ENCODE measurements around the gene SEMA6B. TPM values are rescaled to one million over a fixed set of nuclear protein-coding genes. Genes with fewer than 3 reads are reported as not detected.

Gene SEMA6B
- total and polyA plus RNA-seq, 8 donors: 1.2 to 6.7 (median 2.0) TPM; not detected in 1

DNA sequence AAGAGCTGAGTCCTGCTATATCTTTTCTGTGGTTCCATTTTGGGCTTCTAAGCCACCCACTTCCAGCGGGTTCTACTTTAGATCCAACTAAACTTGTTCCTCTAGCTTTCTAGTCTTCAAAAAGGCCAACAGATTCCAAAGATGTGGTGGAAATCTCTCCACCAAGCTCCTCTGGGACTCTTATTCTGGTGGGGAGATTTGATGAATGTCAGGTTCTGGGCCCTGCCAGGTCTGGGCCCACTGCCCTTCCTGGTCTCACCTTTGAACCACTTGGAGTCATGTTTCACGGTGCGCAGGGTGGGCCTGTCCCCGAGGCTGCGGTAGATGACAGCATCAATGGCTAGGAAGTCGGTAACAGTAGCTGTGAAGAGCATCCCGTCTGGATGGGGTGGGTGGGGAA lies 4.8 kb downstream of the SEMA6B start:
- intact Hi-C loops (cut with DNase I; ENCODE audit: low total_unique reads): loop anchor here (5.0 kb wide), 1 partner anchor 83 kb away; the partner anchor contains the start of gene TNFAIP8L1
- Histone ChIP-seq H3K9me3 (no peaks in the 10 kb centered on the region), H3K4me3 (no peak overlapping the region), H3K27ac (no peak overlapping the region), H3K27me3 (peaks cover 0 to 34% (median 6%) of the 10 kb centered on the region in 3 donors), H3K4me1 (peaks cover 0 to 27% (median 5%) of the 10 kb centered on the region in 4 donors), H3K36me3 (peaks cover 0 to 20% (median 6%) of the 10 kb centered on the region in 4 donors)
- DNase-seq: no peak
- TF ChIP-seq, protein P1, sequence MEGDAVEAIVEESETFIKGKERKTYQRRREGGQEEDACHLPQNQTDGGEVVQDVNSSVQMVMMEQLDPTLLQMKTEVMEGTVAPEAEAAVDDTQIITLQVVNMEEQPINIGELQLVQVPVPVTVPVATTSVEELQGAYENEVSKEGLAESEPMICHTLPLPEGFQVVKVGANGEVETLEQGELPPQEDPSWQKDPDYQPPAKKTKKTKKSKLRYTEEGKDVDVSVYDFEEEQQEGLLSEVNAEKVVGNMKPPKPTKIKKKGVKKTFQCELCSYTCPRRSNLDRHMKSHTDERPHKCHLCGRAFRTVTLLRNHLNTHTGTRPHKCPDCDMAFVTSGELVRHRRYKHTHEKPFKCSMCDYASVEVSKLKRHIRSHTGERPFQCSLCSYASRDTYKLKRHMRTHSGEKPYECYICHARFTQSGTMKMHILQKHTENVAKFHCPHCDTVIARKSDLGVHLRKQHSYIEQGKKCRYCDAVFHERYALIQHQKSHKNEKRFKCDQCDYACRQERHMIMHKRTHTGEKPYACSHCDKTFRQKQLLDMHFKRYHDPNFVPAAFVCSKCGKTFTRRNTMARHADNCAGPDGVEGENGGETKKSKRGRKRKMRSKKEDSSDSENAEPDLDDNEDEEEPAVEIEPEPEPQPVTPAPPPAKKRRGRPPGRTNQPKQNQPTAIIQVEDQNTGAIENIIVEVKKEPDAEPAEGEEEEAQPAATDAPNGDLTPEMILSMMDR (IDR thresholded peaks at IDR 0.05): no peak
- TF ChIP-seq POLR2A (IDR thresholded peaks at IDR 0.05) (no peak), EP300 (IDR thresholded peaks at IDR 0.05) (no peak), POLR2AphosphoS5 (IDR thresholded peaks at IDR 0.05) (no peak)
- 64 to 76% (median 72%) methylated on average over 7 of the region's 7 CpGs for WGBS, 5 donors

DNA sequence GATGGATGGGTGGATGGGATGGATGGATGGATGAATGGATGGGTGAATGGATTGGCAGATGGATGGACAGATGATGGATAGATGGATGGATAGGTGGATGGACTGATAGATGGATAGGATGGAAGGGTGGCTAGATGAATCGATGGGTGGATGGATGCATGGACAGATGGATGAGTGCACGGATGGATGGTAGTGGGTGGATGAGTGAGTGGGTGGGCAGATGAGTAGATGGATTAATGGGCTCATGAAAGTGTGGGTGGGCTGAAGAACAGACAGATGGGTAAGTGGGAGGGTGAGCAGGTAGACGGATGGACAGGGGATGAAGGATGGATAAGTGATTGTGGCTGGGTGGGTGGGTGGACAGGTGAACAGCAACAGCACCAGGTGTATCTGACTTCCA lies 5.7 kb downstream of the SEMA6B start:
- peaks cover 0 to 34% (median 6%) of the 10 kb centered on the region in 3 donors for H3K27me3 ChIP-seq
- 62 to 92% (median 74%) methylated on average over 3 of the region's 3 CpGs for WGBS, 5 donors
- peaks cover 0 to 20% (median 6%) of the 10 kb centered on the region in 4 donors for H3K36me3 ChIP-seq
- no peak overlapping the region for H3K4me3 ChIP-seq
- TF ChIP-seq, protein P1 (IDR thresholded peaks at IDR 0.05): no peak
- TF ChIP-seq EP300 (IDR thresholded peaks at IDR 0.05): no peak
- no peak for TF ChIP-seq POLR2A (IDR thresholded peaks at IDR 0.05)
- no peak for TF ChIP-seq POLR2AphosphoS5 (IDR thresholded peaks at IDR 0.05)
- DNase-seq: no peak
- H3K27ac ChIP-seq: no peak overlapping the region
- peaks cover 0 to 27% (median 5%) of the 10 kb centered on the region in 4 donors for H3K4me1 ChIP-seq
- H3K9me3 ChIP-seq: no peaks in the 10 kb centered on the region
- intact Hi-C loops (cut with DNase I; ENCODE audit: low total_unique reads): no loop called here

DNA sequence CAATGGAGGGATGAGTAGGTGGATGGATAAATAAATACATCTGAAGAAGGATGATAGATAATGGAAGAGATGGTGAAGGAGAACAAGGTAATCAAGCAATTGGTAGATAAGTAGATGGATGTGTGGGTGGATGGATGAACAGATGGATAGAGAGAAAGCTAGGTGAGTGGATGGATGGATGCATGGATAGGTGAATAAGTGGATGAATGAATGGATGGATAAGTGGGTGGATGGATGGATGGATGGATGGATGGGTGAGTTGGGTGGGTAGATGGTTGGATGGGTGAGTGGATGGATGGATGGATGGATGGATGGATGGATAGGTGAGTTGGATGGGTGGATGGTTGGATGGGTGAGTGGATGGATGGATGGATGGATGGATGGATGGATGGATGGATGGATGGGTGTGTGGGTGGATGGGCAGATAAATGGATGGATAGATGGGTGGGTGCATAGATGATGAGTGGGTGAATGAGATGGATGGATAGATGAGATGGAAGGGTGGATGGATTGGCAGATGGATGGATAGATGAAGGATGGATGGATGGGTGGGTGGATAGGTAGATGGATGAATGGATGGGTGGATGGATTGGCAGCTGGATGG lies 6.3 kb downstream of the SEMA6B start:
- no peak for DNase-seq
- intact Hi-C loops (cut with DNase I; ENCODE audit: low total_unique reads): no loop called here
- Histone ChIP-seq H3K4me1 (peaks cover 0 to 23% (median 2%) of the 10 kb centered on the region in 4 donors), H3K27me3 (peaks cover 0 to 35% (median 4%) of the 10 kb centered on the region in 3 donors), H3K4me3 (no peak overlapping the region), H3K9me3 (no peaks in the 10 kb centered on the region), H3K27ac (no peak overlapping the region), H3K36me3 (peaks cover 0 to 20% (median 6%) of the 10 kb centered on the region in 4 donors)
- TF ChIP-seq POLR2AphosphoS5 (IDR thresholded peaks at IDR 0.05) (no peak), EP300 (IDR thresholded peaks at IDR 0.05) (no peak), POLR2A (IDR thresholded peaks at IDR 0.05) (no peak)
- TF ChIP-seq, protein P1 (IDR thresholded peaks at IDR 0.05): no peak

DNA sequence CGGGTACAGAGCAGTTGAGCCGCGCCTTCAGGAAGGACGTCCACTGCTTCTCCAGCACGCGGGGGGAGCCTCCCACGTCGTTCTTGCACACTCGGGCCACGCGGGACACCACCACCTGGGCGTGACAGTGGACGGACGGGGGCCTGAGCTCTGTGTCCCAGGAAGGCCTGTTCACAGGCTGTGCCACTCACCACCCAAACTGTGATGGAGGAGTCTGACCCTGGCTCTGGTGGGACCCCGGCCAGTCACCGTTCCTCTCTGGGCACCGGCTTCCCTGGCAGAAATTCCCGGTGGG lies 7.0 kb downstream of the SEMA6B start:
- Histone ChIP-seq H3K4me3 (no peak overlapping the region), H3K27me3 (peaks cover 0 to 33% (median 0%) of the 10 kb centered on the region in 3 donors), H3K27ac (no peak overlapping the region), H3K36me3 (peaks cover 0 to 23% (median 6%) of the 10 kb centered on the region in 4 donors), H3K9me3 (no peaks in the 10 kb centered on the region), H3K4me1 (peaks cover 0 to 16% (median 0%) of the 10 kb centered on the region in 4 donors)
- DNase-seq: no peak
- intact Hi-C loops (cut with DNase I; ENCODE audit: low total_unique reads): no loop called here
- WGBS, 5 donors: 71 to 86% (median 75%) methylated on average over 9 to 18 of the region's 18 CpGs
- TF ChIP-seq, protein P1 (IDR thresholded peaks at IDR 0.05): no peak
- TF ChIP-seq EP300 (IDR thresholded peaks at IDR 0.05) (no peak), POLR2AphosphoS5 (IDR thresholded peaks at IDR 0.05) (no peak), POLR2A (IDR thresholded peaks at IDR 0.05) (no peak)

Data from stomach (tissue), 9 donors.